CD4-positive, alpha-beta T cell (primary cell): ENCODE results near the gene POLR1E. TPM values are rescaled to one million over a fixed set of nuclear protein-coding genes. Genes with fewer than 3 reads are reported as not detected.
"Not testable (repeated sequence)": the region's sequence is repeated elsewhere in the genome, so short reads cannot be mapped to it uniquely, and the experiment has no call there.

Source experiments
- ATAC-seq: fragments of 200-7000 bp; cut with Tn5 transposase; one replicate; pipeline ENCODE4 v1.10.0; 2022; ENCODE audit warnings: mild to moderate bottlenecking; ENCODE audit not compliant: poor library complexity
- CTCF ChIA-PET: fragments of 350-600 bp; sonication (Branson Sonifier 250); formaldehyde crosslinking; loops from one replicate; lab custom pipeline; 2021; ENCODE audit warnings: antibody characterized with exemption, inconsistent platforms; lab: Charles Lee
- POLR2A ChIA-PET: fragments of 350-600 bp; sonication (Branson Sonifier 250); formaldehyde crosslinking; loops from one replicate; lab custom pipeline; 2021; ENCODE audit warnings: antibody characterized with exemption, inconsistent platforms; lab: Charles Lee
- DNase-seq, 14 experiments: peaks; one replicate each; pipeline ENCODE4 v3.0.0-alpha.2; 2013 to 2020; ENCODE audit warnings: mixed read lengths in 2 of 14
- H3K27ac ChIP-seq, 2 donors: one replicate each; pipeline versions ENCODE4 v1.5.1 to v1.7.0; 2013; ENCODE audit warnings: low read length in 2 of 2, low read depth in 1 of 2, mild to moderate bottlenecking in 1 of 2
- H3K27me3 ChIP-seq, 2 experiments: 1 replicate in 1 of 2; 2 replicates in 1 of 2; pipeline versions ENCODE4 v1.6.1 to v1.7.0; 2013; ENCODE audit warnings: low read length in 2 of 2, control low read depth in 1 of 2, mild to moderate bottlenecking in 1 of 2, moderate library complexity in 1 of 2; ENCODE audit not compliant: insufficient read depth in 2 of 2, control insufficient read depth in 1 of 2
- H3K36me3 ChIP-seq: one replicate; pipeline ENCODE4 v1.6.1; 2013; ENCODE audit warnings: low read length, control low read depth; ENCODE audit not compliant: insufficient read depth
- H3K4me1 ChIP-seq: one replicate; pipeline ENCODE4 v1.6.1; 2013; ENCODE audit warnings: low read length, control low read depth; ENCODE audit not compliant: insufficient read depth
- H3K4me3 ChIP-seq: one replicate; pipeline ENCODE4 v1.5.1; 2013; ENCODE audit warnings: mild to moderate bottlenecking, low read length, moderate library complexity
- H3K9me3 ChIP-seq, 2 experiments: 1 replicate in 1 of 2; 2 replicates in 1 of 2; pipeline versions ENCODE4 v1.6.1 to v1.7.0; 2013; ENCODE audit warnings: low read length in 2 of 2, mild to moderate bottlenecking in 2 of 2, control low read depth in 1 of 2, moderate library complexity in 1 of 2; ENCODE audit not compliant: control insufficient read depth in 1 of 2, insufficient read depth in 1 of 2
- H3K27ac Mint-ChIP-seq: one replicate; pipeline ENCODE4 v1.8.0; 2020; ENCODE audit warnings: mixed read lengths
- H3K27me3 Mint-ChIP-seq: one replicate; pipeline ENCODE4 v1.8.0; 2021; ENCODE audit warnings: mixed read lengths
- H3K36me3 Mint-ChIP-seq: one replicate; pipeline ENCODE4 v1.8.0; 2021; ENCODE audit warnings: low read depth, mixed read lengths
- H3K4me1 Mint-ChIP-seq: one replicate; pipeline ENCODE4 v1.8.0; 2021; ENCODE audit warnings: low read depth, mixed read lengths
- H3K4me3 Mint-ChIP-seq: one replicate; pipeline ENCODE4 v1.8.0; 2020; ENCODE audit warnings: mild to moderate bottlenecking, mixed read lengths
- H3K9me3 Mint-ChIP-seq: one replicate; pipeline ENCODE4 v1.8.0; 2020; ENCODE audit warnings: mixed read lengths
- CTCF ChIP-seq: fragments of 200-600 bp; IDR thresholded peaks from one replicate; pipeline ENCODE4 v1.8.0; 2022; ENCODE audit warnings: antibody characterized with exemption, mild to moderate bottlenecking
- intact Hi-C, 2 experiments: fragments of 100-400 bp; cut with DNase I in 1 of 2; cut with micrococcal nuclease in 1 of 2; formaldehyde crosslinking; loops; one replicate each; pipeline versions ENCODE4 v1.15.1 to v1.9.0; 2023 to 2025; cut with DNase I, micrococcal nuclease
- total RNA-seq, 174 experiments: library from RNA in 2 of 174; stranded (reverse) in 2 of 174; gene quantifications; one replicate each; pipeline ENCODE4 v1.2.3 and lab custom pipeline; 2021 to 2026

POLR1E gene
- total RNA-seq, 2 experiments from 2014 or later: 28.9 to 29.7 TPM

- H3K36me3 Mint-ChIP-seq: peaks cover 19% of the 10 kb centered on the region
- ChIA-PET POLR2A (no interaction called here), CTCF (no interaction called here)
- no peaks in the 10 kb centered on the region for H3K9me3 Mint-ChIP-seq
- ATAC-seq: no peak
- intact Hi-C loops: loop anchor here (5.0 to 10.0 kb wide), 3 partner anchors 512 to 637 kb away; no protein-coding TSS in a partner anchor
- H3K4me1 Mint-ChIP-seq: no peaks in the 10 kb centered on the region
- H3K27ac ChIP-seq: no peak overlapping the region
- DNase-seq: no peak
- TF ChIP-seq CTCF: no peak
- no peak overlapping the region for H3K4me3 Mint-ChIP-seq
- H3K4me1 ChIP-seq: peaks cover 16% of the 10 kb centered on the region
- H3K4me3 ChIP-seq: no peak overlapping the region
- H3K27me3 ChIP-seq: no peaks in the 10 kb centered on the region
- peaks cover 12% of the 10 kb centered on the region for H3K36me3 ChIP-seq
- no peaks in the 10 kb centered on the region for H3K9me3 ChIP-seq
- no peak overlapping the region for H3K27ac Mint-ChIP-seq
- H3K27me3 Mint-ChIP-seq: no peaks in the 10 kb centered on the region
Observed at GRCh38 chr9:37509536-37509935, 23.8 kb downstream of the POLR1E start.

- CTCF ChIA-PET, ATAC-seq, DNase-seq, H3K9me3 ChIP-seq, H3K4me3 Mint-ChIP-seq, H3K27ac Mint-ChIP-seq, H3K27me3 Mint-ChIP-seq, H3K4me3 ChIP-seq, H3K27me3 ChIP-seq, H3K27ac ChIP-seq, H3K9me3 Mint-ChIP-seq, POLR2A ChIA-PET, H3K4me1 Mint-ChIP-seq: not testable (repeated sequence)
- H3K36me3 ChIP-seq: peaks cover 12% of the 10 kb centered on the region
- H3K36me3 Mint-ChIP-seq: peaks cover 13% of the 10 kb centered on the region
- intact Hi-C loops: loop anchor here in 1 of 2 experiments (2.0 kb wide), 1 partner anchor 97 kb away; no protein-coding TSS in a partner anchor
- peaks cover 11% of the 10 kb centered on the region for H3K4me1 ChIP-seq
Observed at GRCh38 chr9:37510053-37510452, 24.3 kb downstream of the POLR1E start.

DNA sequence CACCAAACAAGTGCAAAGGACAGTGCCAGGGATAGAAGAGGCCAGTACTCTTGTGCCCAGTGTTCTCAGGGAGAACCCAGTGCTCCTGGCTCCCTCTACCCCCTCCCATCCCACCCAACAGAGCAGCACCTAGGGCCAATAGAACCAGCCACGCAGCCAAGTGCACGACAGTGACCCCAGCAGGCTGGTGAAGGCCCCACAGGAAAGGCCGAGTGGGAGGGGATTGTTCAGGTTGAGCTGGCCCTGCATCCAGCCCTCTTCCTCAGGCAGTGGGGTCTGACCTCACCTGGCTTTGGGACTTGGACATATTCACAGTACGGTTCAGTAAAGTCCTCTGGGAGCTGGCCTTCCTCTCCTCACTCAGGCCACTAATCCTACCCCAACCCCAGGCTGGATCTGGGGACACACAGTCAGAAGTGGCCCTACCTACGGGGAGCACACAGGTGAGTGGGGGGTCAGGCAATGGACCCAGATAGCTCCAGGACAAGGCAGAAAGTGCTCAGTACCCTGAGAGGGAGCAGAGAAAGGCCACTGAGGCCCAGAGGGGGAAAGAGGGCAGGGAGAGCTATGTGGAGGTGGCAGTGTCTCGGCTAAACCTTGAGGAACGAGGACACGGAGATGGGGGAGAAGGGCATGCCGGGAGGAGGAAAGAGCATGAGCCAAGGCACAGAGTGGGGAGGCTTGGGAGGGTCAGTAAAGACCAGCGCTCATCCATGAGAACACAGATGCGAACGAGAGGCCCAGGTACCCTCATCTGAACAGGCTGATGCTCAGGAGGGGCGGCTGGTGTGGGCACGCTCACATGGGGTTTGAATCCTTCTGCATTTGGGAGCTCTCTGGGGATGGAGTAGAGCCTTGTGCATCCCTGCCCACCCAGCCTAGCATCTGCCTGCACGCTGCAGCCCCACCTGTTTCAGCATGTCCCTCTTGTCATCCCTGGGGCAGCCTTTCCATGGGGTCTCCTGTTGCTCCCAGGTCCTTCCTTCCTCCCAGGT lies 25.6 kb downstream of the POLR1E start:
- DNase-seq: no peak
- H3K36me3 Mint-ChIP-seq: peaks cover 11% of the 10 kb centered on the region
- Histone ChIP-seq H3K9me3 (no peaks in the 10 kb centered on the region), H3K36me3 (peaks cover 12% of the 10 kb centered on the region), H3K27me3 (no peaks in the 10 kb centered on the region), H3K4me1 (peaks cover 9% of the 10 kb centered on the region), H3K27ac (no peak overlapping the region), H3K4me3 (no peak overlapping the region)
- H3K4me3 Mint-ChIP-seq: no peak overlapping the region
- TF ChIP-seq CTCF: no peak
- ChIA-PET POLR2A (no interaction called here), CTCF (no interaction called here)
- no peaks in the 10 kb centered on the region for H3K4me1 Mint-ChIP-seq
- no peaks in the 10 kb centered on the region for H3K9me3 Mint-ChIP-seq
- intact Hi-C loops: loop anchor here in 1 of 2 experiments (2.0 kb wide), 1 partner anchor 99 kb away; no protein-coding TSS in a partner anchor
- H3K27ac Mint-ChIP-seq: no peak overlapping the region
- no peak for ATAC-seq
- H3K27me3 Mint-ChIP-seq: no peaks in the 10 kb centered on the region
